Heart right ventricle (tissue), 16 donors: ENCODE data around the gene ITGB5. TPM values are rescaled to one million over a fixed set of nuclear protein-coding genes. Genes with fewer than 3 reads are reported as not detected.

Experiments
- ATAC-seq, 8 donors: fragments of 200-7000 bp; cut with Tn5 transposase; one replicate each; pipeline ENCODE4 v1.9.1; 2020; ENCODE audit warnings: mild to moderate bottlenecking in 8 of 8, moderate library complexity in 8 of 8, moderate number of reproducible peaks in 1 of 8
- DNase-seq, 2 donors: peaks; one replicate each; pipeline ENCODE4 v3.0.0-alpha.2; 2020
- H3K27ac ChIP-seq, 10 donors: fragments of 200-600 bp; sonication (generic) in 2 of 10; one replicate each; pipeline versions ENCODE4 v1.5.0 to v1.8.0; 2020 to 2022; ENCODE audit warnings: mild to moderate bottlenecking in 3 of 10
- H3K27me3 ChIP-seq, 7 donors: fragments of 200-600 bp; one replicate each; pipeline ENCODE4 v1.8.0; 2021 to 2022; ENCODE audit warnings: mild to moderate bottlenecking in 2 of 7
- H3K36me3 ChIP-seq, 9 donors: fragments of 200-600 bp; sonication (generic) in 1 of 9; one replicate each; pipeline versions ENCODE4 v1.5.0 to v1.8.0; 2020 to 2022; ENCODE audit warnings: mild to moderate bottlenecking in 2 of 9
- H3K4me1 ChIP-seq, 9 donors: fragments of 200-600 bp; sonication (generic) in 1 of 9; one replicate each; pipeline versions ENCODE4 v1.5.0 to v1.8.0; 2020 to 2022; ENCODE audit warnings: mild to moderate bottlenecking in 4 of 9
- H3K4me3 ChIP-seq, 10 donors: fragments of 200-600 bp; sonication (generic) in 2 of 10; one replicate each; pipeline versions ENCODE4 v1.5.0 to v1.8.0; 2020 to 2022; ENCODE audit warnings: mild to moderate bottlenecking in 7 of 10, moderate library complexity in 2 of 10
- H3K9me3 ChIP-seq, 11 donors: fragments of 200-600 bp in 10 of 11; sonication (generic) in 2 of 11; one replicate each; pipeline versions ENCODE4 v1.5.0 to v1.8.0; 2013 to 2022; ENCODE audit warnings: mild to moderate bottlenecking in 2 of 11, control low read depth in 1 of 11, moderate library complexity in 1 of 11
- WGBS, 2 donors: extraction: QIAGEN DNeasy Blood & Tissue Kit; methylation state at CpG; one replicate each; pipeline ENCODE4 v1.1.7; 2013; ENCODE audit warnings: inconsistent platforms in 1 of 2; 5-methylcytosine and 5-hydroxymethylcytosine counted together
- intact Hi-C, 10 donors: fragments of 100-400 bp; cut with DNase I; formaldehyde crosslinking; loops; one replicate each; pipeline versions ENCODE4 v1.11.1 to v1.14.2; 2022
- polyA plus RNA-seq, 2 donors: library from polyadenylated mRNA; stranded (reverse); fragments of 200-250 nt; gene quantifications; one replicate each; pipeline ENCODE4 v1.2.3, GENCODE V29; 2013
- total RNA-seq, 10 donors: library from RNA; stranded (reverse); fragmentation: NEBNext Ultra II Directional in 3 of 10; extraction: Animal tissue kit (Norgen Biotek cat#: 25700) in 3 of 10; gene quantifications; one replicate each; pipeline versions ENCODE4 v1.2.1 to v1.2.4, GENCODE V29; 2021 to 2023
- TF ChIP-seq, protein P1 (sequence below), 9 donors: fragments of 200-600 bp; sonication (generic) in 2 of 9; IDR thresholded peaks; one replicate each; pipeline versions ENCODE4 v1.5.0 to v1.8.0; 2021 to 2022; ENCODE audit warnings: antibody characterized with exemption in 9 of 9, mild to moderate bottlenecking in 5 of 9, moderate library complexity in 1 of 9
- donor health status: Arrhythmogenic right ventricular cardiomyopathy.
- donor health status: ischemic (EF 13 %, LVEDD 7.1; RV severe dilation, severe dysfunction).
- donor health status: healthy with polysubstance abuse.
- donor health status: DM: no; HTN: yes; CAD: no.
- donor health status: DM: no; HTN: no; CAD: no.
- donor health status: ischemic (EF 25% LVEDD 6.9; RV normal size, moderate dysfunction).
- donor health status: ischemic (EF 25% LVEDD 5.7; RV mildly dilated, moderate dysfunction).
- donor health status: healthy.
- donor health status: DM: yes; HTN: yes; CAD: no.
- donor health status: Ischemic cardiomyopathy.
- donor health status: ischemic (EF 35%, LVEDD 5.7; RV mildly dilated, moderate dysfunction).
- donor health status: nonischemic (EF 11% LVEDD 7.7; RV severe dilation, severe dysfunction).
- donor health status: DM: yes; HTN: yes; CAD: no.
- donor health status: PGD.
- donor health status: ischemic (EF 29% LVEDD 5.4; RV normal size, mild dysfunction).
- donor health status: nonischemic (EF 23%, LVEDD 6.1; RV moderate dilation, normal function).

The ITGB5 gene
- total and polyA plus RNA-seq, 12 donors: 18.5 to 154 (median 108) TPM

DNA sequence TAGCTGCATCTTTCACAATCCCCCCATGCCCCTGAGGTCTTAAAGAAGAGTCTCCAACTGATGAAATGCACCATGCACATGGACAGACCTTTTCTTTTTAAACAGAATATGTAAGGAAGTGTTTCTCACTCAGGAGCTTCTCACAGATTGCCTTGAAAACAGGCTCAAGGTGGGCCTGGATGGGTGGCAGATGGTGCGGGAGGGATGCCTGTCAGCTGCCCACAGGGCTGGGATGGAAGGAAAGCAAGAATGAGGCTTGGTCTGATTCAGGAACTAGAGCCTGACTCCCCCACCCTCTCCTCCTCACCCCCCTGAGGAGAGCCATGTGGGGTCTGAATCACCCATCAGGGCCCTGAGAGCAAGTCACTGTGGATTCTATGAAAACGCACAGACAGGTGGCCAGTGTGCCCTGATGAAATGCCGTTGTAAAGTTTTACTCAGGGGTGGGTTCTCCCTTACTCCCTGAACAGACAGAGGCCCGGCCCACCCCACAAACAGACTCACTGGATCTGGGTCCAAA lies 89.7 kb downstream of the ITGB5 start:
- DNase-seq (no peak), ATAC-seq (no peak)
- 82 to 93% methylated on average over 4 of the region's 4 CpGs for WGBS, 2 donors
- Histone ChIP-seq H3K27ac (no peak overlapping the region), H3K36me3 (peaks cover 0 to 67% (median 20%) of the 10 kb centered on the region in 9 donors), H3K4me1 (peaks cover 22 to 55% (median 45%) of the 10 kb centered on the region in 9 donors), H3K27me3 (no peaks in the 10 kb centered on the region), H3K4me3 (no peak overlapping the region), H3K9me3 (no peaks in the 10 kb centered on the region)
- intact Hi-C loops: no loop called here
- TF ChIP-seq, protein P1, sequence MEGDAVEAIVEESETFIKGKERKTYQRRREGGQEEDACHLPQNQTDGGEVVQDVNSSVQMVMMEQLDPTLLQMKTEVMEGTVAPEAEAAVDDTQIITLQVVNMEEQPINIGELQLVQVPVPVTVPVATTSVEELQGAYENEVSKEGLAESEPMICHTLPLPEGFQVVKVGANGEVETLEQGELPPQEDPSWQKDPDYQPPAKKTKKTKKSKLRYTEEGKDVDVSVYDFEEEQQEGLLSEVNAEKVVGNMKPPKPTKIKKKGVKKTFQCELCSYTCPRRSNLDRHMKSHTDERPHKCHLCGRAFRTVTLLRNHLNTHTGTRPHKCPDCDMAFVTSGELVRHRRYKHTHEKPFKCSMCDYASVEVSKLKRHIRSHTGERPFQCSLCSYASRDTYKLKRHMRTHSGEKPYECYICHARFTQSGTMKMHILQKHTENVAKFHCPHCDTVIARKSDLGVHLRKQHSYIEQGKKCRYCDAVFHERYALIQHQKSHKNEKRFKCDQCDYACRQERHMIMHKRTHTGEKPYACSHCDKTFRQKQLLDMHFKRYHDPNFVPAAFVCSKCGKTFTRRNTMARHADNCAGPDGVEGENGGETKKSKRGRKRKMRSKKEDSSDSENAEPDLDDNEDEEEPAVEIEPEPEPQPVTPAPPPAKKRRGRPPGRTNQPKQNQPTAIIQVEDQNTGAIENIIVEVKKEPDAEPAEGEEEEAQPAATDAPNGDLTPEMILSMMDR (IDR thresholded peaks at IDR 0.05): no peak

DNA sequence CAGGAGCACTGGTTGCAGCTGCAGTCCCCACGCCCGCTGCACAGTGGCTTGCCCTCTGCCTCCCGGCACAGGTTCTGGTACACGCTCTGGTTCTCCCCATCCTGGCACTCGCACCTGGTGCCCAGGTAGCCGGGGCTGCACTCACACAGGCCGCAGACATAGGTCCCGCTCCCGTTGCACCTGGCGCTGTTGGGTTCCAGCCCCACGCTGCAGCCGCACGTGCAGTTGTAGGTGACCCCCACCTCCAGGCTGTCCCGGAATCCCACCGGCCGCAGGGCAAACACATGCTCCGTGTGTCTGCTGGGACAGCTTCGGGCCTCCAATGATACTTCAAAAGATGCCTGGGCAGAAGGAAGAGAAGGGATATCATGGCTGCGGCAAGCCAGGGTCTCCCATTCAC lies 90.7 kb downstream of the ITGB5 start:
- DNase-seq: no peak
- Histone ChIP-seq H3K36me3 (peaks cover 0 to 63% (median 20%) of the 10 kb centered on the region in 9 donors), H3K4me1 (peaks cover 16 to 55% (median 45%) of the 10 kb centered on the region in 9 donors), H3K27me3 (no peaks in the 10 kb centered on the region), H3K9me3 (no peaks in the 10 kb centered on the region), H3K4me3 (no peak overlapping the region), H3K27ac (no peak overlapping the region)
- no peak for ATAC-seq
- WGBS, 2 donors: 96% methylated on average over 19 of the region's 19 CpGs
- intact Hi-C loops: no loop called here
- TF ChIP-seq, protein P1 (IDR thresholded peaks at IDR 0.05): no peak

DNA sequence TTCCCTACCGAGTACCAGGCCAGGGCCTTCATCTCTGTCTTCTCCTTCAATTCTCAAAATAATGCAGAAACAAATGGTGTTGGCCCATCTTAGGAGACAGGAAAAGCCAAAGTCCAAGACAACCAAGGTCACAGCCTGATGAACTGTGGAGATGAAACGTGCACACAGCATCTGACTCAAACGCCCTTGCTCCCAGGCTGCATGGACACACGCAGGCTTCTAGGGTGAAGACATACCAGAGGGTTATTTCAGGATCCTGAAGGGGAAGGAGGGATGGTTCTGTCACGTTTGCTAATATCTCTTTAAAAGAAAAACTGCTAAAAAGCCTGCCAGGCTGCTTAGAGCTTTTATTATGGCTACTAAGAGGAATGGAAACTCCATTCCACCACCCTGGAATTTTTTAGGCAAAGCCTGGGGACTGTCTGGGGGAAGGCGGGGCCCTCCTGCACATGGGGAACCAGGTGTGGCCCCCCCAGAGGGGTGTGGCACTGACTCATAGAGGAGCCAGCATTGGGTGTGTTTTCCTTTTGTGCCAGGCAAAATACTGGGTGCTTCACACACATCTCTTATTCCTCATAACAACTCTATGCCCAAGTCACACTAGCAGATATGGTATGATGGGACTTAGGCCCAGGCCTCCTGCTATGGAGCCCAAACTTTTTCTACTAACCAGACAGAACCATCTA lies 94.0 kb downstream of the ITGB5 start:
- H3K27me3 ChIP-seq: no peaks in the 10 kb centered on the region
- H3K27ac ChIP-seq: peak overlapping the region in 8 of 10 donors; percentile 13 to 82 (median 54)
- WGBS, 2 donors: 72 to 82% methylated on average over 6 of the region's 6 CpGs
- H3K4me3 ChIP-seq: no peak overlapping the region
- H3K9me3 ChIP-seq: no peaks in the 10 kb centered on the region
- ATAC-seq (peak in 1 of 8 donors; percentile 24), DNase-seq (no peak)
- intact Hi-C loops: no loop called here
- H3K36me3 ChIP-seq: peaks cover 0 to 56% (median 20%) of the 10 kb centered on the region in 9 donors
- peaks cover 0 to 46% (median 42%) of the 10 kb centered on the region in 9 donors for H3K4me1 ChIP-seq
- TF ChIP-seq, protein P1 (IDR thresholded peaks at IDR 0.05): no peak

DNA sequence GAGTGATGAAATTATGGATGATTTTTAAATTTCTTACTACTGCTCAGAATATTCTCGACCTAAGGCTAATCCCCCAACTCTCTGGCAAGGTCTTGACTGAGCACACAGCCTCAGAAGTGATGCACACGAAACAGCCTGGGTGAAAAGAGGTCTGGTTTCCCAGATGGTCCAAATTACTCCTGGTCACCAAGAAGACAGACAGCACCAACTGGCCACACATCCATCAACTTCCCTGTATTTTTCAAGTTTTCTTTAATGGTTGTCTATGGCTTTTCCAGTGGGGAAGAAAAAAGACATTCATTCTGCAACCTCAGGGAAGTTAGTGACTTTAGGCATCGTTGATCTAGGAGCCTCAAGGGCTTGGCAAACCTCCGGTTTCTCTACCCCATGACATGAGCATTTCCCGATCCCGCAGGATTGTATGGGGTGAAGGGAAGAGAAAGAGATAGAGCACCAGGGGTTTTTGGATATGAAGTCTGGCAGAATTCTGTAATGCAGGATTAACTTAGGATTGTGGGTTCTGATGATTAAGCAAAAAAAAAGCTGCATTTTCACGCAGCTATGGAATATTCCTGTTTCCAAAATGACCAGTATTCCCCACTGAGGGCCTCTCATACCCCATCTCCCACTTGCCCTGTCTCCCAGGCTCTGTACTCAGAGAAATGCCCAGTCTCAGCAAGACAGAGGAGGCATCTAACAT lies 94.7 kb downstream of the ITGB5 start:
- TF ChIP-seq, protein P1 (IDR thresholded peaks at IDR 0.05): no peak
- Histone ChIP-seq H3K4me3 (no peak overlapping the region), H3K4me1 (peaks cover 2 to 53% (median 50%) of the 10 kb centered on the region in 9 donors), H3K36me3 (peaks cover 0 to 51% (median 20%) of the 10 kb centered on the region in 9 donors), H3K27ac (peak overlapping the region in 8 of 10 donors; percentile 20 to 82 (median 67)), H3K27me3 (no peaks in the 10 kb centered on the region), H3K9me3 (no peaks in the 10 kb centered on the region)
- intact Hi-C loops: no loop called here
- no peak for ATAC-seq
- DNase-seq: no peak
- WGBS, 2 donors: 83 to 86% methylated on average over 7 of the region's 7 CpGs
